Suppressor macrophage (primary cell): ENCODE results near the gene GPN3.
"Not testable (repeated sequence)": the region's sequence is repeated elsewhere in the genome, so short reads cannot be mapped to it uniquely, and the experiment has no call there.

Experiments
- DNase-seq, 4 experiments: peaks; one replicate each; pipeline ENCODE4 v3.0.0-alpha.2; 2020 to 2022
- total RNA-seq, 17 experiments: gene quantifications; one replicate each; lab custom pipeline; 2026; ENCODE audit warnings: mixed read lengths in 6 of 17, inconsistent platforms in 3 of 17; lab: John Stamatoyannopoulos, UW

GPN3 gene
- total RNA-seq: 10.3 to 34.4 (median 21.1) reads per million in 17 experiments

GRCh38 chr12:110468214-110469048 is at the start of gene GPN3, which contains the start of gene FAM216A:
Gene GPN3, minus strand, starts transcription at chr12:110468257. Its CDS starts 54 bp downstream, at chr12:110468203.
Gene FAM216A, plus strand, starts transcription at chr12:110468845. Its CDS starts 31 bp downstream, at chr12:110468876.
- DNase-seq: peak; percentile 98 to 99 (median 98)

- DNase-seq: no peak
Observed at GRCh38 chr12:110516995-110517394, 48.9 kb upstream of the GPN3 start.

GRCh38 chr12:110514363-110514762 is 46.3 kb upstream of the GPN3 start:
- DNase-seq: no peak

GRCh38 chr12:110513842-110514241 is 45.8 kb upstream of the GPN3 start:
- no peak for DNase-seq

- DNase-seq: no peak
Observed at GRCh38 chr12:110508071-110508586, 40.1 kb upstream of the GPN3 start.

- DNase-seq: no peak
Observed at GRCh38 chr12:110505332-110505731, 37.3 kb upstream of the GPN3 start.

- no peak for DNase-seq
Observed at GRCh38 chr12:110503432-110503831, 35.4 kb upstream of the GPN3 start.

- DNase-seq: peak; percentile 99 to 100 (median 99)
Observed at GRCh38 chr12:110501752-110502738, 34.0 kb upstream of the GPN3 start, which contains the start of the genes RAD9B and VPS29. Gene RAD9B, plus strand, starts transcription at chr12:110502331. Its CDS starts 7 bp downstream, at chr12:110502338. Gene VPS29, minus strand, starts transcription at chr12:110502111. Its CDS starts 60 bp downstream, at chr12:110502051.

GRCh38 chr12:110501399-110501751 is 33.3 kb upstream of the GPN3 start:
- DNase-seq: peak; percentile 69 to 82 (median 80)

- peak; percentile 55 to 83 (median 70) for DNase-seq
Observed at GRCh38 chr12:110498984-110499706, 31.1 kb upstream of the GPN3 start.

GRCh38 chr12:110475426-110475825 is 7.4 kb upstream of the GPN3 start:
- DNase-seq: no peak

- DNase-seq: no peak
Observed at GRCh38 chr12:110467847-110468213, 227 bp downstream of the GPN3 start.

GRCh38 chr12:110466791-110467190 is 1.3 kb downstream of the GPN3 start:
- DNase-seq: no peak

- not testable (repeated sequence) for DNase-seq
Observed at GRCh38 chr12:110465765-110466164, 2.3 kb downstream of the GPN3 start.

- DNase-seq: no peak
Observed at GRCh38 chr12:110465024-110465423, 3.0 kb downstream of the GPN3 start.

- not testable (repeated sequence) for DNase-seq
Observed at GRCh38 chr12:110461189-110461588, 6.9 kb downstream of the GPN3 start.

- no peak for DNase-seq
Observed at GRCh38 chr12:110458756-110459155, 9.3 kb downstream of the GPN3 start.

- DNase-seq: no peak
Observed at GRCh38 chr12:110453569-110454296, 14.3 kb downstream of the GPN3 start.

- DNase-seq: no peak
Observed at GRCh38 chr12:110451263-110451662, 16.8 kb downstream of the GPN3 start.

GRCh38 chr12:110449799-110450497 is 18.1 kb downstream of the GPN3 start, which contains the start of gene ARPC3:
Gene ARPC3, minus strand, starts transcription at chr12:110450337. Its CDS starts 77 bp downstream, at chr12:110450260.
- peak; percentile 97 to 99 (median 98) for DNase-seq
